GM12892 (cell line): Measurements from ENCODE around the gene CAMK1D.
"Not testable (repeated sequence)": the region's sequence is repeated elsewhere in the genome, so short reads cannot be mapped to it uniquely, and the experiment has no call there.

Source experiments
- DNase-seq: peaks from one replicate; pipeline ENCODE4 v3.0.0; 2011; ENCODE audit not compliant: insufficient read length
- FAIRE-seq: peaks from 2 replicates; lab custom pipeline; 2011; peaks lifted over from hg19 to GRCh38; lab: Jason Lieb, UNC
- POLR2A ChIP-seq: IDR thresholded peaks from 2 replicates; pipeline ENCODE4 v1.6.1; 2011; ENCODE audit warnings: low read depth, low read length, control low read depth
- POLR2AphosphoS5 ChIP-seq: IDR thresholded peaks from 2 replicates; pipeline ENCODE4 v1.6.1; 2011; ENCODE audit warnings: low read depth, low read length, control low read depth
- TAF1 ChIP-seq: IDR thresholded peaks from 2 replicates; pipeline ENCODE4 v1.6.1; 2011; ENCODE audit warnings: low read depth, mild to moderate bottlenecking, control low read depth, low read length, borderline replicate concordance

CAMK1D gene

GRCh38 chr10:12724807-12725579 is 375.6 kb downstream of the CAMK1D start:
- DNase-seq (no peak), FAIRE-seq (no peak)
- TF ChIP-seq POLR2A (no peak), TAF1 (no peak), POLR2AphosphoS5 (no peak)

DNA sequence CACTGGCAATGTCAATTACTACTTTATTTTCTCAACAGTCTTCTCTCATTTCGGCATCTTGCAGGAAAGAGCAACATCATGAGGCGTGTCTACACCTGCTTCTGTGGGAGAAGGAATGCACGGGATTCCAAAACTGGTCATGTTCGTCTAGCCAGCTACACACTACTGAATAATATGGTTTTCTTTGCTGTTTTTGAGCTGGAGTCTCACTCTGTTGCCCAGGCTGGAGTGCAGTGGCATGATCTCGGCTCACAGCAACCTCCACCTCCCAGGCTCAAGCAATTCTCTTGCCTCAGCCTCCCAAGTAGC is 376.2 kb downstream of the CAMK1D start:
- FAIRE-seq, DNase-seq: not testable (repeated sequence)

- no peak for TF ChIP-seq POLR2A
- no peak for TF ChIP-seq POLR2AphosphoS5
- no peak for TF ChIP-seq TAF1
- FAIRE-seq, result no peak
Observed at GRCh38 chr10:12726971-12727831, 377.9 kb downstream of the CAMK1D start.

DNA sequence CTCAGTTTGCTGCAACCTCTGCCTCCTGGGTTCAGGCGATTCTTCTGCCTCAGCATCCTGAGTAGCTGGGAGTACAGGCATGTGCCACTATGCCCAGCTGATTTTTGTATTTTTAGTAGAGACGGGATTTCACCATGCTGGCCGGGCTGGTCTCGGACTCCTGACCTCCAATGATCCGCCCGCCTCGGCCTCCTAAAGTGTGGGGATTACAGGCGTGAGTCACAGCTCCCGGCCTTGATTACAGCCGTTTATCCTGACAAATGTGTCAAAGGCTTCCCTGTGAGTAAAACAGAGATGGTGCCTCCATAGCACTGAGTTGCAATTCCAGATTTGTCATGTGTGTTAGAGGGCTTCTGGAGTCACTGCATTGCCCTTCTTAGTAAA is 378.5 kb downstream of the CAMK1D start:
- FAIRE-seq (no peak), DNase-seq (no peak)

More at GRCh38 chr10:12726971-12727831, 377.9 kb downstream of the CAMK1D start:
- DNase-seq, result no peak

GRCh38 chr10:12728494-12728893 is 379.1 kb downstream of the CAMK1D start:
- TF ChIP-seq TAF1, result no peak
- TF ChIP-seq POLR2A, result no peak
- FAIRE-seq, result no peak
- no peak for DNase-seq

More for the DNA sequence above, 378.5 kb downstream of the CAMK1D start:
- no peak for TF ChIP-seq POLR2AphosphoS5
- TF ChIP-seq POLR2A, result no peak
- TF ChIP-seq TAF1, result no peak

DNA sequence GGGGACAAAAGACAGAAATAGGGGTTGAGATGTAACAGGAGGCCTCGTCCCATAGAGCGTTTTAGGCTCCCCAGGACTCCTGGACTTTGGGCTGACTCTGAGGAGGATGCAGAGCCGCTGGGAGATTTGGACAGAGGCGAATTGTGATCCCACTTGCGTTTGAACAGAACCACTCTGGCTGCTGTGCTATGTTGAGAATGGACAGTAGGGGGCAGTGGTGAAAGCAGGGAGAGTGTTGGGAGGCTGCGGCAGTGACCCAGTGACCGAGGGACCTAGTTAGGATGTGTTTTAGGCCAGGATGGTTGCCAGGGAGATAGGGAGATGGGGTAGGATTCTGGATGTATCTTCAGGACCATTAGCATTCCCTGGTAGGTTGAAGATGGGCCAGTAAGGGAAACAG is 380.5 kb downstream of the CAMK1D start:
- FAIRE-seq, result peak; percentile 9
- no peak for DNase-seq
- TF ChIP-seq POLR2AphosphoS5, result no peak
- no peak for TF ChIP-seq POLR2A
- TF ChIP-seq TAF1, result no peak

DNA sequence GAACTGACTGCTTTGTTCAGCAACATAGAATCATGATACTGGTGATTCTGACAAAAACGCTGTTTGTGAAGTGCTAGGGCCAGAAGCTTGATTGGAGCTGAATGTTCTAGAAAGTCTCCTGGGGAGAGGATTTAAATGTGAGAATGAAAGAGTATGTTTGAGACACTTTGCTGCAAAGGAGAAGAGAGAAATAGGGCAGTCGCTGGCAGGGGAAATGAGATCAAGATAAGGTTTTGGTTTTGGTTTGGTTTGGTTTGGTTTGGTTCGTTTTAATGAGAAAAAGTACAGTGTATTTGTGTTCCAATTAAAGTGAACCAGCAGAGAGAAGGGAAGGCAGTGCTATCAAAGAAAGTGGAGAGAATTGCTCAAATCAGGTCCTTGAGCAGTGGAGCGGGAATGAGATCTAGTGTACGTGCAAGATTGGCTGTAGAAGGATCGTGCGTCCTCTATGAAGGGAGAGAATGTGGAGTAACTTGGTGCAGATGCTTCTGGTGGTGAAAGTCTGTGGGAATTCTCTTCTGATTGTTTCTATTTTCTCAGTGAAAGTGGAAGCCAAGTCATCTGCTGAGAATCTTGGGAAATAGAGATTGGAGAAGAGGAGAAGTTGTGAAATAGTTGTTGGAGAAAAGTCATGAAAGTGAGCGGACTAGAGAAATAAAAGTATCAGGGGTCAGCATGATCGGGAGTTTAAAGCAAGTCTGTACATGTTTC is 381.6 kb downstream of the CAMK1D start:
- DNase-seq (no peak), FAIRE-seq (peak; percentile 5)
- TF ChIP-seq POLR2AphosphoS5 (no peak), TAF1 (no peak), POLR2A (no peak)

GRCh38 chr10:12733271-12733670 is 383.9 kb downstream of the CAMK1D start:
- FAIRE-seq, result no peak
- TF ChIP-seq POLR2AphosphoS5 (no peak), POLR2A (no peak), TAF1 (no peak)

DNA sequence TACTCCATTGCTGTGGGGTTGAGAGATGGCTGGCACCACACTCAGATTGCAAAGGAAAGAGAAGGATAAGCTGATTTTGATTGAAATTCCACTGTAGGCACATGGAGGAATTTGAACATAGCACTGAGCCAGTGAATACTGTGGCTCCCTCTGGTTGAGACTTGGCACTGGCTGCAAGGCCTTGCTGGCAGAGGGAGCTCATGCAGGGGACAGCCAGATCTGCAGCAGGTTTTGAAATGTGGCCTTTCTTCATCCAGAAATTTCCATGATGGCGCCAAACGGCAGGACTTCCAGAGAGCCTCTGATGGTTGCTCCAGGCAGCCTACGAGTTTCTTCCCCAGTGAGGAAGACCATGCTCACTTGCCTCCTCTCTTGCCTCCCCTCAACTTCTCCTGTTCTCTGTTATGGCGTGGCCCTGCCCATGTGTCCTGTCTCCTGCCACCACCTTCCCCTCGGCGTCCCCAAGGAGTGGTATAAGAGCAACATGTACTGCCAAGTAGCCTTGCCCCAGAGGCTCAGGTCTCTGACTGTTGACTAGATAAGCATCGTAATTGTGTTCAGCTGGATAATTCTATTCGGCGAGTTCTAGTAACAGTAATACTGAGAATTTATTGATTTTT is 386.6 kb downstream of the CAMK1D start:
- no peak for TF ChIP-seq POLR2A
- TF ChIP-seq TAF1, result no peak
- no peak for TF ChIP-seq POLR2AphosphoS5
- DNase-seq (no peak), FAIRE-seq (no peak)

More at GRCh38 chr10:12733271-12733670, 383.9 kb downstream of the CAMK1D start:
- DNase-seq, result no peak

GRCh38 chr10:12740813-12741212 is 391.5 kb downstream of the CAMK1D start:
- DNase-seq (no peak), FAIRE-seq (no peak)
- no peak for TF ChIP-seq POLR2AphosphoS5

DNA sequence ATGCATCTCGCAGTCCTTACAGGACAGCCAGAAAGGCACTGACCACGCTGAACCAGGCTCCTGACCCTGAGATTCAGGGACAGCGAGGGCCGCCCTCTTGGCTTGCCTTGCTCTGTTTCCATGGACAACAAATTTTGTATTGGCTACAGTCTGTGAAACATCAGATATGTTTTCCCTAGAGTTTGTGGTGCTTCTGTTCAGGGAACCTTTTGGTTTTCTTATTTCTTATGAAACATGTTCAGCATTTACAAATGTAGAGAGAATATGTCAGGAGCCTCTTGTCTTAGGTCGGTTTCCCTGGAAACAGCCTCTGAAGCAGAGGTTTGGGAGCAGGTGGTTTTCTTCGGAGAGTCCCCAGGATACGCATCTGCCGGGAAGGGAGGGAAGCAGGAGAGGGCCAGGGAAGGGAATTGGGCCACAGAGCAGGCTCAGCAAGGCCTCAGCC is 392.0 kb downstream of the CAMK1D start:
- TF ChIP-seq POLR2AphosphoS5 (no peak), POLR2A (no peak), TAF1 (no peak)
- no peak for DNase-seq
- no peak for FAIRE-seq

DNA sequence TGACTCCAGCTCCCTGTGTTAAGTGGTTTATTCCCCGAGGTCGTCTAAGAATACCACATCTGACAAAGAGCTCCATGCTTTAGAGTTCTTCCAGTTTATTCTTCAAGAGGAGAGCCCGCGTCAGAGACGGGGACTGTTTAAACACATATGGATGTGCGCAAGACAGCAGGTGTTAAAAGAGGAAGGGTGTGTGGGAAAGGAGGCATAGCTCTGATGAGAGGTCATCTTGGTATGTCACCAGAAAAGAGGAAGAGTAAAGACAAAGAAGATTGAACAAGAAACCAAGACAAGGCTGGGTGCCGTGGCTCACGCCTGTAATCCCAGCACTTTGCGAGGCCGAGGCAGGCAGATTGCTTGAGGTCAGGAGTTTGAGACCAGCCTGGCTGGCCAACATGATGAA is 393.4 kb downstream of the CAMK1D start:
- FAIRE-seq (no peak), DNase-seq (no peak)
- TF ChIP-seq POLR2A, result no peak
- no peak for TF ChIP-seq POLR2AphosphoS5
- TF ChIP-seq TAF1, result no peak

GRCh38 chr10:12743466-12743865 is 394.1 kb downstream of the CAMK1D start:
- not testable (repeated sequence) for DNase-seq, FAIRE-seq
